ENCODE data around the gene UMAD1. TPM values are rescaled to one million over a fixed set of nuclear protein-coding genes. Genes with fewer than 3 reads are reported as not detected.

Gene UMAD1
- total RNA-seq, 8 experiments from 2014 or later = 7.8 to 19.1 (median 12.5) TPM

GRCh38 chr7:7701527-7701926 lies 61.0 kb downstream of the UMAD1 start:
- in situ Hi-C loops (cut with MboI; ENCODE audit: low pct_unique_long_range_greater_than_20kb in 2 of 9, low sequenced_read_pairs in 9 of 9, unreplicated experiment in 9 of 9) = no loop called here
- ATAC-seq (replicated peaks in 6 of 8) = peak in 5 of 8 experiments; percentile 31 to 61 (median 36)
- 60 to 100% (median 90%) methylated on average over 1 of the region's 1 CpG; no CpG with 5 or more reads in 3 of the 10 experiments for WGBS, 10 experiments
- H3K4me3 ChIP-seq = no peak overlapping the region
- no peak overlapping the region for H3K27ac ChIP-seq
- H3K4me1 ChIP-seq (replicated peaks in 1 of 2) = peaks cover 9 to 12% of the 10 kb centered on the region in 2 donors

- 15 to 100% (median 83%) methylated on average over 2 to 4 of the region's 4 CpGs for WGBS, 10 experiments
- in situ Hi-C loops (cut with MboI; ENCODE audit: low pct_unique_long_range_greater_than_20kb in 2 of 9, low sequenced_read_pairs in 9 of 9, unreplicated experiment in 9 of 9) = no loop called here
Measured at GRCh38 chr7:7702826-7703225, 62.3 kb downstream of the UMAD1 start.

GRCh38 chr7:7703427-7703826 lies 62.9 kb downstream of the UMAD1 start:
- Histone ChIP-seq H3K4me1 (replicated peaks in 1 of 2) (peaks cover 15 to 20% of the 10 kb centered on the region in 2 donors), H3K4me3 (no peak overlapping the region), H3K27ac (no peak overlapping the region)
- in situ Hi-C loops (cut with MboI; ENCODE audit: low pct_unique_long_range_greater_than_20kb in 2 of 9, low sequenced_read_pairs in 9 of 9, unreplicated experiment in 9 of 9) = no loop called here
- no peak for ATAC-seq (replicated peaks in 6 of 8)
- 83 to 100% (median 95%) methylated on average over 1 to 7 of the region's 7 CpGs; no CpG with 5 or more reads in 4 of the 10 experiments for WGBS, 10 experiments

More at GRCh38 chr7:7702826-7703225, 62.3 kb downstream of the UMAD1 start:
- no peak for ATAC-seq (replicated peaks in 6 of 8)
- no peak overlapping the region for H3K4me3 ChIP-seq
- no peak overlapping the region for H3K27ac ChIP-seq
- peaks cover 9 to 16% of the 10 kb centered on the region in 2 donors for H3K4me1 ChIP-seq (replicated peaks in 1 of 2)

GRCh38 chr7:7704867-7705266 lies 64.3 kb downstream of the UMAD1 start:
- Histone ChIP-seq H3K4me3 (no peak overlapping the region), H3K27ac (no peak overlapping the region), H3K4me1 (replicated peaks in 1 of 2) (peaks cover 19 to 20% of the 10 kb centered on the region in 2 donors)
- 86 to 100% (median 93%) methylated on average over 2 to 4 of the region's 4 CpGs; no CpG with 5 or more reads in 1 of the 10 experiments for WGBS, 10 experiments
- in situ Hi-C loops (cut with MboI; ENCODE audit: low pct_unique_long_range_greater_than_20kb in 2 of 9, low sequenced_read_pairs in 9 of 9, unreplicated experiment in 9 of 9) = no loop called here
- ATAC-seq (replicated peaks in 6 of 8) = no peak

- no peak for ATAC-seq (replicated peaks in 6 of 8)
- in situ Hi-C loops (cut with MboI; ENCODE audit: low pct_unique_long_range_greater_than_20kb in 2 of 9, low sequenced_read_pairs in 9 of 9, unreplicated experiment in 9 of 9) = no loop called here
Measured at GRCh38 chr7:7705318-7705717, 64.8 kb downstream of the UMAD1 start.

GRCh38 chr7:7706101-7706511 lies 65.6 kb downstream of the UMAD1 start:
- no peak overlapping the region for H3K4me3 ChIP-seq
- H3K4me1 ChIP-seq (replicated peaks in 1 of 2) = peaks cover 19 to 20% of the 10 kb centered on the region in 2 donors
- no peak for ATAC-seq (replicated peaks in 6 of 8)
- no peak overlapping the region for H3K27ac ChIP-seq
- in situ Hi-C loops (cut with MboI; ENCODE audit: low pct_unique_long_range_greater_than_20kb in 2 of 9, low sequenced_read_pairs in 9 of 9, unreplicated experiment in 9 of 9) = no loop called here
- 60 to 100% (median 88%) methylated on average over 1 of the region's 1 CpG; no CpG with 5 or more reads in 2 of the 10 experiments for WGBS, 10 experiments

More at GRCh38 chr7:7705318-7705717, 64.8 kb downstream of the UMAD1 start:
- WGBS, 10 experiments = 76 to 100% (median 86%) methylated on average over 1 to 2 of the region's 2 CpGs; no CpG with 5 or more reads in 3 of the 10 experiments
- Histone ChIP-seq H3K4me1 (replicated peaks in 1 of 2) (peaks cover 19 to 20% of the 10 kb centered on the region in 2 donors), H3K4me3 (no peak overlapping the region), H3K27ac (no peak overlapping the region)

GRCh38 chr7:7706556-7707172 lies 66.1 kb downstream of the UMAD1 start:
- 49 to 100% (median 92%) methylated on average over 3 to 4 of the region's 4 CpGs; no CpG with 5 or more reads in 2 of the 10 experiments for WGBS, 10 experiments
- Histone ChIP-seq H3K4me1 (replicated peaks in 1 of 2) (peaks cover 17 to 19% of the 10 kb centered on the region in 2 donors), H3K4me3 (no peak overlapping the region), H3K27ac (no peak overlapping the region)
- ATAC-seq (replicated peaks in 6 of 8) = no peak
- in situ Hi-C loops (cut with MboI; ENCODE audit: low pct_unique_long_range_greater_than_20kb in 2 of 9, low sequenced_read_pairs in 9 of 9, unreplicated experiment in 9 of 9) = no loop called here

GRCh38 chr7:7707246-7707645 lies 66.7 kb downstream of the UMAD1 start:
- in situ Hi-C loops (cut with MboI; ENCODE audit: low pct_unique_long_range_greater_than_20kb in 2 of 9, low sequenced_read_pairs in 9 of 9, unreplicated experiment in 9 of 9) = no loop called here

GRCh38 chr7:7707806-7708205 lies 67.3 kb downstream of the UMAD1 start:
- Histone ChIP-seq H3K4me3 (no peak overlapping the region), H3K4me1 (replicated peaks in 1 of 2) (peaks cover 15 to 19% of the 10 kb centered on the region in 2 donors), H3K27ac (no peak overlapping the region)
- ATAC-seq (replicated peaks in 6 of 8) = peak in 5 of 8 experiments; percentile 54 to 86 (median 67)
- WGBS, 10 experiments = 0 to 83% (median 27%) methylated on average over 1 to 4 of the region's 4 CpGs; no CpG with 5 or more reads in 2 of the 10 experiments
- in situ Hi-C loops (cut with MboI; ENCODE audit: low pct_unique_long_range_greater_than_20kb in 2 of 9, low sequenced_read_pairs in 9 of 9, unreplicated experiment in 9 of 9) = no loop called here

More at GRCh38 chr7:7707246-7707645, 66.7 kb downstream of the UMAD1 start:
- ATAC-seq (replicated peaks in 6 of 8) = no peak
- WGBS, 10 experiments = 30 to 100% (median 83%) methylated on average over 1 to 2 of the region's 2 CpGs; no CpG with 5 or more reads in 1 of the 10 experiments
- Histone ChIP-seq H3K27ac (no peak overlapping the region), H3K4me1 (replicated peaks in 1 of 2) (peaks cover 15 to 19% of the 10 kb centered on the region in 2 donors), H3K4me3 (no peak overlapping the region)

- Histone ChIP-seq H3K27ac (no peak overlapping the region), H3K4me3 (no peak overlapping the region), H3K4me1 (replicated peaks in 1 of 2) (peaks cover 13 to 19% of the 10 kb centered on the region in 2 donors)
- 19 to 93% (median 51%) methylated on average over 2 to 3 of the region's 3 CpGs; no CpG with 5 or more reads in 1 of the 10 experiments for WGBS, 10 experiments
- in situ Hi-C loops (cut with MboI; ENCODE audit: low pct_unique_long_range_greater_than_20kb in 2 of 9, low sequenced_read_pairs in 9 of 9, unreplicated experiment in 9 of 9) = no loop called here
- ATAC-seq (replicated peaks in 6 of 8) = no peak
Measured at GRCh38 chr7:7709291-7709690, 68.7 kb downstream of the UMAD1 start.

- in situ Hi-C loops (cut with MboI; ENCODE audit: low pct_unique_long_range_greater_than_20kb in 2 of 9, low sequenced_read_pairs in 9 of 9, unreplicated experiment in 9 of 9) = no loop called here
- ATAC-seq (replicated peaks in 6 of 8) = no peak
- Histone ChIP-seq H3K27ac (no peak overlapping the region), H3K4me3 (no peak overlapping the region), H3K4me1 (replicated peaks in 1 of 2) (peaks cover 13 to 19% of the 10 kb centered on the region in 2 donors)
- 0 to 100% (median 90%) methylated on average over 1 to 2 of the region's 2 CpGs; no CpG with 5 or more reads in 2 of the 10 experiments for WGBS, 10 experiments
Measured at GRCh38 chr7:7710469-7710868, 69.9 kb downstream of the UMAD1 start.

GRCh38 chr7:7713730-7714129 lies 73.2 kb downstream of the UMAD1 start:
- ATAC-seq (replicated peaks in 6 of 8) = no peak
- Histone ChIP-seq H3K27ac (no peak overlapping the region), H3K4me3 (no peak overlapping the region), H3K4me1 (replicated peaks in 1 of 2) (peaks cover 1 to 3% of the 10 kb centered on the region in 2 donors)
- 59 to 93% (median 82%) methylated on average over 3 to 4 of the region's 4 CpGs; no CpG with 5 or more reads in 1 of the 10 experiments for WGBS, 10 experiments
- in situ Hi-C loops (cut with MboI; ENCODE audit: low pct_unique_long_range_greater_than_20kb in 2 of 9, low sequenced_read_pairs in 9 of 9, unreplicated experiment in 9 of 9) = no loop called here

- 38 to 100% (median 86%) methylated on average over 1 of the region's 1 CpG; no CpG with 5 or more reads in 1 of the 10 experiments for WGBS, 10 experiments
- H3K27ac ChIP-seq = no peak within 1 kb of the TSS
- in situ Hi-C loops (cut with MboI; ENCODE audit: low pct_unique_long_range_greater_than_20kb in 2 of 9, low sequenced_read_pairs in 9 of 9, unreplicated experiment in 9 of 9) = no loop called here
- H3K4me3 ChIP-seq = no peak within 1 kb of the TSS
- H3K4me1 ChIP-seq (replicated peaks in 1 of 2) = peaks cover 8 to 9% of the 10 kb centered on the region in 2 donors
- ATAC-seq (replicated peaks in 6 of 8) = no peak
Measured at GRCh38 chr7:7718492-7718891, 77.9 kb downstream of the UMAD1 start, which contains the start of gene RPA3. TSS of gene RPA3 (minus strand) at chr7:7718607. CDS start at chr7:7640418, 78,189 bp downstream.
